ENCODE results near the gene LAMA3. TPM values are rescaled to one million over a fixed set of nuclear protein-coding genes. Genes with fewer than 3 reads are reported as not detected.
A peak's percentile ranks its signal among the peaks of the same experiment; 100 is the strongest.

LAMA3 gene
- total RNA-seq, 1 donor from 2014 or later = not detected

- Mint-ChIP-seq H3K36me3 (ENCODE audit: low read depth) (no peaks in the 10 kb centered on the region), H3K4me1 (ENCODE audit: low read depth) (peaks cover 29% of the 10 kb centered on the region), H3K9me3 (no peaks in the 10 kb centered on the region), H3K27me3 (ENCODE audit: insufficient read depth) (peaks cover 26% of the 10 kb centered on the region), H3K27ac (no peak overlapping the region), H3K4me3 (no peak overlapping the region)
- intact Hi-C loops (cut with micrococcal nuclease) = no loop called here
- DNase-seq (ENCODE audit: low spot score) = no peak
These were observed 232.5 kb downstream of the LAMA3 start for GRCh38 chr18:23921716-23922285.

GRCh38 chr18:23922939-23923338 lies 233.7 kb downstream of the LAMA3 start:
- H3K27me3 Mint-ChIP-seq (ENCODE audit: insufficient read depth) = peaks cover 18% of the 10 kb centered on the region
- H3K4me3 Mint-ChIP-seq = no peak overlapping the region
- H3K9me3 Mint-ChIP-seq = no peaks in the 10 kb centered on the region
- intact Hi-C loops (cut with micrococcal nuclease) = no loop called here
- peaks cover 32% of the 10 kb centered on the region for H3K4me1 Mint-ChIP-seq (ENCODE audit: low read depth)
- peak overlapping the region; percentile 27 for H3K27ac Mint-ChIP-seq
- no peaks in the 10 kb centered on the region for H3K36me3 Mint-ChIP-seq (ENCODE audit: low read depth)
- DNase-seq (ENCODE audit: low spot score) = no peak

GRCh38 chr18:23924813-23925212 lies 235.6 kb downstream of the LAMA3 start:
- intact Hi-C loops (cut with micrococcal nuclease) = loop anchor here (5.0 kb wide), 1 partner anchor 92 kb away; no protein-coding TSS in a partner anchor
- no peak overlapping the region for H3K27ac Mint-ChIP-seq
- no peak overlapping the region for H3K4me3 Mint-ChIP-seq
- no peaks in the 10 kb centered on the region for H3K36me3 Mint-ChIP-seq (ENCODE audit: low read depth)
- no peaks in the 10 kb centered on the region for H3K9me3 Mint-ChIP-seq
- no peak for DNase-seq (ENCODE audit: low spot score)
- peaks cover 35% of the 10 kb centered on the region for H3K4me1 Mint-ChIP-seq (ENCODE audit: low read depth)
- H3K27me3 Mint-ChIP-seq (ENCODE audit: insufficient read depth) = peaks cover 5% of the 10 kb centered on the region

GRCh38 chr18:23926571-23926970 lies 237.3 kb downstream of the LAMA3 start:
- Mint-ChIP-seq H3K27ac (no peak overlapping the region), H3K4me3 (no peak overlapping the region), H3K36me3 (ENCODE audit: low read depth) (peaks cover 1% of the 10 kb centered on the region), H3K4me1 (ENCODE audit: low read depth) (peaks cover 36% of the 10 kb centered on the region), H3K27me3 (ENCODE audit: insufficient read depth) (no peaks in the 10 kb centered on the region), H3K9me3 (no peaks in the 10 kb centered on the region)
- DNase-seq (ENCODE audit: low spot score) = no peak
- intact Hi-C loops (cut with micrococcal nuclease) = loop anchor here (5.0 kb wide), 1 partner anchor 91 kb away; no protein-coding TSS in a partner anchor

GRCh38 chr18:23927821-23928746 lies 238.8 kb downstream of the LAMA3 start:
- H3K27ac Mint-ChIP-seq = no peak overlapping the region
- H3K4me3 Mint-ChIP-seq = no peak overlapping the region
- DNase-seq (ENCODE audit: low spot score) = no peak
- H3K9me3 Mint-ChIP-seq = no peaks in the 10 kb centered on the region
- no peaks in the 10 kb centered on the region for H3K27me3 Mint-ChIP-seq (ENCODE audit: insufficient read depth)
- peaks cover 3% of the 10 kb centered on the region for H3K36me3 Mint-ChIP-seq (ENCODE audit: low read depth)
- intact Hi-C loops (cut with micrococcal nuclease) = loop anchor here (5.0 kb wide), 1 partner anchor 89 kb away; no protein-coding TSS in a partner anchor
- H3K4me1 Mint-ChIP-seq (ENCODE audit: low read depth) = peaks cover 28% of the 10 kb centered on the region

- Mint-ChIP-seq H3K4me3 (peak overlapping the region; percentile 42), H3K4me1 (ENCODE audit: low read depth) (peaks cover 30% of the 10 kb centered on the region), H3K27me3 (ENCODE audit: insufficient read depth) (peaks cover 6% of the 10 kb centered on the region), H3K27ac (peak overlapping the region; percentile 74), H3K36me3 (ENCODE audit: low read depth) (peaks cover 3% of the 10 kb centered on the region), H3K9me3 (no peaks in the 10 kb centered on the region)
- intact Hi-C loops (cut with micrococcal nuclease) = loop anchor here (5.0 kb wide), 1 partner anchor 88 kb away; no protein-coding TSS in a partner anchor
- no peak for DNase-seq (ENCODE audit: low spot score)
These were observed 240.2 kb downstream of the LAMA3 start for GRCh38 chr18:23929362-23929930.

GRCh38 chr18:23930002-23930401 lies 240.7 kb downstream of the LAMA3 start:
- DNase-seq (ENCODE audit: low spot score) = no peak
- Mint-ChIP-seq H3K4me1 (ENCODE audit: low read depth) (peaks cover 35% of the 10 kb centered on the region), H3K36me3 (ENCODE audit: low read depth) (peaks cover 3% of the 10 kb centered on the region), H3K27me3 (ENCODE audit: insufficient read depth) (peaks cover 6% of the 10 kb centered on the region), H3K27ac (no peak overlapping the region), H3K4me3 (no peak overlapping the region), H3K9me3 (no peaks in the 10 kb centered on the region)
- intact Hi-C loops (cut with micrococcal nuclease) = loop anchor here (2.0 kb wide), 1 partner anchor 75 kb away; no protein-coding TSS in a partner anchor

- DNase-seq (ENCODE audit: low spot score) = no peak
- no peaks in the 10 kb centered on the region for H3K9me3 Mint-ChIP-seq
- peaks cover 57% of the 10 kb centered on the region for H3K4me1 Mint-ChIP-seq (ENCODE audit: low read depth)
- no peak overlapping the region for H3K4me3 Mint-ChIP-seq
- no peak overlapping the region for H3K27ac Mint-ChIP-seq
- peaks cover 11% of the 10 kb centered on the region for H3K27me3 Mint-ChIP-seq (ENCODE audit: insufficient read depth)
- intact Hi-C loops (cut with micrococcal nuclease) = no loop called here
- peaks cover 4% of the 10 kb centered on the region for H3K36me3 Mint-ChIP-seq (ENCODE audit: low read depth)
These were observed 243.3 kb downstream of the LAMA3 start for GRCh38 chr18:23932385-23933067.

GRCh38 chr18:23933407-23933806 lies 244.2 kb downstream of the LAMA3 start:
- H3K27ac Mint-ChIP-seq = no peak overlapping the region
- peaks cover 11% of the 10 kb centered on the region for H3K27me3 Mint-ChIP-seq (ENCODE audit: insufficient read depth)
- intact Hi-C loops (cut with micrococcal nuclease) = no loop called here
- peaks cover 56% of the 10 kb centered on the region for H3K4me1 Mint-ChIP-seq (ENCODE audit: low read depth)
- no peak for DNase-seq (ENCODE audit: low spot score)
- no peaks in the 10 kb centered on the region for H3K9me3 Mint-ChIP-seq
- peaks cover 4% of the 10 kb centered on the region for H3K36me3 Mint-ChIP-seq (ENCODE audit: low read depth)
- no peak overlapping the region for H3K4me3 Mint-ChIP-seq

GRCh38 chr18:23934252-23934651 lies 245.0 kb downstream of the LAMA3 start:
- Mint-ChIP-seq H3K4me3 (no peak overlapping the region), H3K27me3 (ENCODE audit: insufficient read depth) (peaks cover 13% of the 10 kb centered on the region), H3K4me1 (ENCODE audit: low read depth) (peaks cover 58% of the 10 kb centered on the region), H3K36me3 (ENCODE audit: low read depth) (peaks cover 4% of the 10 kb centered on the region), H3K9me3 (no peaks in the 10 kb centered on the region), H3K27ac (no peak overlapping the region)
- DNase-seq (ENCODE audit: low spot score) = no peak
- intact Hi-C loops (cut with micrococcal nuclease) = no loop called here

GRCh38 chr18:23934863-23935262 lies 245.6 kb downstream of the LAMA3 start:
- Mint-ChIP-seq H3K4me3 (no peak overlapping the region), H3K4me1 (ENCODE audit: low read depth) (peaks cover 52% of the 10 kb centered on the region), H3K27me3 (ENCODE audit: insufficient read depth) (peaks cover 18% of the 10 kb centered on the region), H3K9me3 (no peaks in the 10 kb centered on the region), H3K27ac (no peak overlapping the region), H3K36me3 (ENCODE audit: low read depth) (peaks cover 4% of the 10 kb centered on the region)
- no peak for DNase-seq (ENCODE audit: low spot score)
- intact Hi-C loops (cut with micrococcal nuclease) = no loop called here

- no peak overlapping the region for H3K27ac Mint-ChIP-seq
- H3K4me1 Mint-ChIP-seq (ENCODE audit: low read depth) = peaks cover 47% of the 10 kb centered on the region
- peaks cover 20% of the 10 kb centered on the region for H3K27me3 Mint-ChIP-seq (ENCODE audit: insufficient read depth)
These were observed 246.6 kb downstream of the LAMA3 start for GRCh38 chr18:23935804-23936203.

More at GRCh38 chr18:23935804-23936203, 246.6 kb downstream of the LAMA3 start:
- DNase-seq (ENCODE audit: low spot score) = peak; percentile 24
- intact Hi-C loops (cut with micrococcal nuclease) = no loop called here
- H3K36me3 Mint-ChIP-seq (ENCODE audit: low read depth) = peaks cover 4% of the 10 kb centered on the region
- H3K9me3 Mint-ChIP-seq = no peaks in the 10 kb centered on the region
- H3K4me3 Mint-ChIP-seq = peak overlapping the region; percentile 21
